TTC549 (cell line): ENCODE data around the gene OBP2A.
"Not testable (repeated sequence)": the region's sequence is repeated elsewhere in the genome, so short reads cannot be mapped to it uniquely, and the experiment has no call there.

Experiments
- FAIRE-seq: peaks from 2 replicates; lab custom pipeline; 2012; peaks lifted over from hg19 to GRCh38; lab: Jason Lieb, UNC

OBP2A gene

DNA sequence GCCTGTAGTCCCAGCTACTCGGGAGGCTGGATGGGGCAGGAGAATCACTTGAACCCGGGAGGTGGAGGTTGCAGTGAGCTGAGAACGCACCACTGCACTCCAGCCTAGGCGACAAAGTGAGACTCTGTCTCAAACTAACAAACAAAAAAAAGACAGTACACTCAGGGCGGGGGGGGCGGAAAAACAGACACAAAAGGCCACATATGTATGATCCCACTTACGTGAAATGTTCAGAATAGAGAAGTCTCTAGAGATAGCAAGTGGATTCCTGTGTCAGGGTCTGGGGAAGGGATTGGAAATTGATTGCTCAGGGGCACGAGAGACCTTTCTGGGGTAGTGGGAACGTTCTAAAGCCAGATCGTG is 33.7 kb upstream of the OBP2A start:
- no peak for FAIRE-seq

DNA sequence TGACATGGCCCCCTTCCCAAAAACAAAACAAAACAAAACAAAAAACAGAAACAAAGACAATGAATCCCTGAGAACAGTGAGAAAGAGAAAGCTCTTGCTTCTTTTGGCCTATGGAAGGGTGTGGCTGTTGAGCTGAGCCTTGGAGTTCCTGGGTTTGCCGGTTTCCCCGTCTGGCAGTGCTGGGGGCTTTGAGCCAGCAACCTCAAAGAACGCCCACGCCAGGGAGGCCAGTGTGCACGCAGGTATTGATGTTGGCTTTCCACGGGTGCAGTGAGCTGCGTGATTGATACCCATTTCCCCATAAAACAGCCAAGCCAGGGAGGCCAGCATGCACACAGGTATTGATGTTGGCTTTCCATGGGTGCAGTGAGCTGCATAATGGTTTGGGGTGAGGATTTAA is 33.0 kb upstream of the OBP2A start:
- FAIRE-seq, result no peak

DNA sequence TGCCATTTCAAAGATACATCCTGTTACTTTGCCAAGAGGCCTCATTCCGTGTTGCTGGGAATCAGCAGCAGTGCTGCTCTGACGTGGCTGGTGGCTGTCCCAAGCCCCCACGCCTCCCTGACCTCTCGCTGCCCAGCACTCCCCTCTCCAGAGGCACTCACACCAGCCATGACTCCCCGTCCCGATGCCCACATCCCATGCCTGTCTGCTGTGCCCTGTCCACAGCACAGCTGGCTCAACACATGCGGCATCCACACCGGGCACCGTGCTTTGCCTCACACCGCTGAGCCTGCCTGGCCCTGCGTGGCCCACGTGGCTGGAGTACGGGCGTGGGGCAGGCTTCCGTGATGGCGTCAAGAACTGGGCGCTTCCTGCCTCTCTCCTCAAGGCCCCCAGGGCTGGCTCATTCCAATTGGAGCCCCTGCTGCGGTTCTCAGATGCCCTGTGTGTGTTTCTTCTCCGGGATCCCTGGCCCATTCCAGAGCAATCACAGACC is 32.5 kb upstream of the OBP2A start:
- FAIRE-seq, result no peak

DNA sequence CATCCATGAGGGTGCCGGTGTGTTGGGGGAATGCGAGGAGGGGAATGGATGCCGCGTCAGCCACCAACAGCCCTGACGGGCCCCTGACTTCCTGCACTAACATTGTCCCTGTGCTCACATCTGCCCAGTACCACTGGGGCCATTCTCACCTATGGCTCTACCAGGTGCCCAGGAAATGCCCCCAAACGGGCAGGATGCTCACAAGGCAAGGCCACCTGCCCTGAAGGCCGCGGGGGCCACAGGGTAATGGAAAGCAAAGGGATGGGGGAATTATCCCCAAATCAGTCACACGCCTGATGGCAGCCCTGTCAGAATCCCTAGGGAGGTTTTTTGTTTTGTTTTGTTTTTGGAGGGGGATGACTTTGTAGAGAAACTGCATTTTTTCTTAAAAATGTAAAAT is 32.0 kb upstream of the OBP2A start:
- FAIRE-seq, result not testable (repeated sequence)

DNA sequence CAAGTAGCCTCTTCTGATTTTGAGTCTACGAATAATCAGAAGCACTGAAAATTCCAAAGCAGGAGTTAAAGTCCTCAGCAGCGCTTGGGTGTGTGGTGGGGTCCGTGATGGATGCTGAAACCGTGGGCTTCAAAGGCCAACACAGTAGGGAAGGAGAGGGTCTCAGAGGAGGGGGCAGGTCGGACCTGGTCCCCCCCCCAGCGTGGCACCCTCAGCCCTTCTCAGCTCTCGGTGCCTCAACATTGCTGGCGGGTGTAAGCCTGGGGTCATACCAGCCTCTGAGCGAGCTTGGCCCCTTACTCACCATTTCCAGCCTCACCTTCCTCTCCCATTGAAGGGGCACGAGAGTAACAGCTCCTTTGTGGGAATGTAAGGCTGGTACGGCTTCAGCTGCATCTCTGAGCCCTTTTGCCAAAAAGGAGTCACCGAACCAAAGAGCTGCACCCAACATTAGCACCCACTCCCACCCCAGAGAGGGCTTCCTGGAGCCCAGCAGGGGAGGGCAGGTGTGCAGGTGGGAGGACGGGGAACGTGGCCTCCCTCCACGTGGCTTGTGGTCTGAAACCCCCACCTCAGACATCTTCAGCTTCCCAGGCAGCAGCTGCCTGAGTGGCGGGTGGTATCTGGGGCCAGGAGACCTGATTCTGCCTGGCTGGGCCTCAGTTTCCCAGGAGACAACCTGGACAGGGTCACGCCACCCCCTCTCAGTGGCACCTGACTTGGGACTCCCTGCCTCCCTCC is 31.4 kb upstream of the OBP2A start:
- no peak for FAIRE-seq

DNA sequence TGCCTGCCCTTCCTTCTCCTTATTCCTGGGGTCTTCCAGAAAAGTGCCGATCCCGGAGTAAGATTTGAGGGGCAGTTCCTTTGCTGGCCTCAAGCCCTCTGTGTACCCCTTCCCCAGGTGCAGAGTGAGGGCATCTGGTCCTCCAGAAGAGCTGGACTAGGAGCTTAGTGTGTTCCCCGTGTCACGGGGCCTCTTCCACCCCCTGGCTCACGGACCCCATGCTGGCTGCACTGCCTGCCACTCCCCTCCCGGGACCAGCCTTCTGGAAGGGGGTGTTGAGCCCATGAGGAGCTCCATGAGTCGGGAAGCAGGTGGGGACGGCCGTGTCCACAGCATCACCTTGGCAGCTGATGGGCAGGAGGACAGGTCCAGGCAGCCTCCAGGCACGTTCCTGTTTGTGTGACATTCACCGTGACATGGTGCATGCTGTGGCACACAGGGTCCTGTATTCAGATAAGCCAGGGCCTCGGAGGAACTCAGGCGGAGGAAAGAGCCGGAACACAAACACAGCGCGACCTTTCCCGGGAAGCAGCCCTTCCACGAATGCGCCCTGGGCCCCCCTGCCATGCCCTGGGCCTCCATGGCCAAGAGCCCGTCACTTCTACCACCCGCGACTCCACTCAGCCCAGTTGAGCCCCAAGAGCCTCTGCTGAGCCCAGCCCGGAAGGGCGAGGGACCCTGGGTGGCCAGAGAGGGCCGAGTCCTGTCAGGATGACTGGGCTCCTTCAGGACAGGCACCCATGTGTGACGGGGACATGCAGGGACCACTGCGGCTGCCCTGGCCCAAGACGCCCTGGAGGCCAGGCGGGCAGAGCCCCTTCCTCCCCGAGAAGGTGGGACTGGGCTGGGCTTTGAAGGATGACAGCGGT is 30.6 kb upstream of the OBP2A start:
- no peak for FAIRE-seq

DNA sequence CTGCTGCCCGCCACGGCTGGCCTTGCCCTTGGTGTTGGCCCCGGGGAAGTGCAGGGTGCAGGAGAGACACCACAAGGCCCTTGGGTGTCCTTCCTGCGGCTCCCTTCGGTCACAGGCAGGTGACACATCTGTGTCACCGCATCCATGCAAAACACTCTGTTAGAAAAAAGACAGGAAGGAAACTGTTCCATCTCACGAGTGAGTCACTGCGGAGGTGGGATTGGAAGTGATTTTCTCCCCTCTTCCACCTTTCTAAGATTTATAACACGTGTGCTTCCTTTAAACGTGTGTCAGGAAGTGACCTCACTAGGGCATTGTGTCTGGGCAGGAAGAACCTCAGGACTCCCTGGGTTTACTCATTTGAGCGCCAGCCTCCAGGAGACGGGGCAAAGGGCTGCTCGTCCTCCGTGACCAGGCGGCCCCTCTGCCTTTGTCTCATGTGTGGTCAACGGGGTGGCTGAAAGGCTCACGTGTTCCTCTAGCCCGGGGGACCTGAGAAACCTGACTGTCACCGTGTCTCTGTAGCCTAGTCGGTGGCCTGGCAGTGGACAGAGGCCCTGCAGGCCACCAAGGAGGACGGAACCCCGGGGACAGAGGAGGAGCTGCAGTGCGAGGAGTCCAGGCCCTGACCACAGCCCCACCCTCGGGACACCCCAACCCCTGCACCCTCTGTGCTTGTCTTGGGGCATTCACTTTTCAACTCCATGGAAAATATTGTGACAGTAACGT is 29.6 kb upstream of the OBP2A start:
- no peak for FAIRE-seq

DNA sequence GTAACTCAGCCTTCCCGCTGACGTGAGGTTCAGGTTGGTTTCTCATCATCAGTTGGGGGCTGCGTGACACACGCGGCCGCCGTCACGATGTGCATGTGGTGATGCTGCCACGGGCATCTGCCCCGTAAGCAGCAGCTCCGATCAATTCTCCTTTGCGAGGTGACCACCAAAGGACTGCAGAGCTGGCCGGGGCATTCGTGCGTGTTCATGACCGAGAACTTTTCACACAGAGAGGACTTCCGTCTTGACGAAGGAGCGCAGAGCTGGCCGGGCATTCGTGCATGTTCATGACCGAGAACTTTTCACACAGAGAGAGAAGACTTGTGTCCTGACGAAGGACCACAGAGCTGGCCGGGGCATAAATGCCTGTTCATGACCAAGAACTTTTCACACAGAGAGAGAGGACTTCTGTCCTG is 28.5 kb upstream of the OBP2A start:
- no peak for FAIRE-seq

DNA sequence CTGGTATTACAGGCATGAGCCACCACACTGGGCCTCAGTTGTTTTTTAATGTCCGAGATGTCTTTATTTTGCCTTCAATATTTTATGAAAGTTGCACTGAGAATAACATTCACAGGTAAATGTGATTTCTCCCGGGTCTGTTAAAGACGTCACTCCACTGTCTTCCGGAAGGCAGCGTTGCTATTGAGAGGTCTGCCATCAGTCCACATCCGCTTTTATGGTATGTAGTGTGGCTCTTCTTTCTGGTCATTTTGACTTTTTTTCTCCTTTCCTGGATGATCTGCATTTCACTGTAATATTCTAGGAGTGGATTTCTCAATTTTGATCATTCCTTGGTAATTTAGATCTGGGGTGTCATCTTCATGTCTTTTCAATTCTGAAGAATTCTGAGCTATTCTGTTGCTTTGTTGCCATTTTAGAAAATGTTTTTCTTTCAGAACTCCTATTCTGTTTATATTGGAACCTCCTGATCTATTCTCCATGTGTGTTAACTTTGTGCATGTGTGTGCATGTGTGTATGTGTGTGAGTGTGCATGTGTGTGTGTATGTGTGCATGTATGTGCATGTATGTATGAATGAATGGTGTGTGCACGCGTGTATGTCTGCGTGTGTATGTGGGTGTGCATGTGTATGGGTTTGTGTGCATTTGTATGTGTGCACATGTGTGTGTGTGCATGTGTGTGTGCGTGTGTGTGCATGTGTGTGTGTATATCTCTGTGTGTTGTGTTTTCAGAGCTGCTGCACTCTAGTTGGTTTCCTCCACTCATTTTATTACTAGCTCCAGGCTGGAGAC is 26.6 kb upstream of the OBP2A start:
- FAIRE-seq, result no peak

DNA sequence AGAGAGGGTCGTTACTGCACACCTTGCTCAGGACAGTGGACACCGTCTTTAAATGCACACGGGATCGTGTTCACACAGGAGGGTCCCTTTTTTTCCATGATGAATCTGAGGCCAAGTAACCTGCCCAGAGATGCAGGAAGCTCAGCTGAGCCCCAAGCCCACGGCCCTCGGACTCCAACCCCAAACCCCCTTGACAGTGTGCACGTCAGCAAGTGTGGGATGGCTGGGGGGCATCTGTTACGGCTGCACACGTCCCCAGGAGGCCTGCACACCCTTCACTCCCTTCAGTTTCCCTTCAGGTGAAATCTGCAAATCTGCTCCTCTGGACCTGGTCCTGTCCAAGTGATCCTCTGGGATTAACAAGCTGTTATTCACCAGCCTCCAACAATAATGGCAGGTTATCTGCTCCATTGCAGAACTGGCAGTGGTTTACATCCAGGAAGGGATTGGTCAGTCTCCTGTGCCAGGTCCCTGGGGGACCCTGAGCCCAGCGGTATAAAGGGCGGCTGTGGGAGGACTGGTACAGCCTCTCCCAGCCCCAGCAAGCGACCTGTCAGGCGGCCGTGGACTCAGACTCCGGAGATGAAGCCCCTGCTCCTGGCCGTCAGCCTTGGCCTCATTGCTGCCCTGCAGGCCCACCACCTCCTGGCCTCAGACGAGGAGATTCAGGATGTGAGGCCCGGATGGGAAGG is 24.9 kb upstream of the OBP2A start, which contains the start of gene LCN1:
Gene LCN1, plus strand, starts transcription at position 525 of the 692 bp plus-strand sequence. Its CDS starts 58 bp downstream, at position 583.
- FAIRE-seq, result no peak

DNA sequence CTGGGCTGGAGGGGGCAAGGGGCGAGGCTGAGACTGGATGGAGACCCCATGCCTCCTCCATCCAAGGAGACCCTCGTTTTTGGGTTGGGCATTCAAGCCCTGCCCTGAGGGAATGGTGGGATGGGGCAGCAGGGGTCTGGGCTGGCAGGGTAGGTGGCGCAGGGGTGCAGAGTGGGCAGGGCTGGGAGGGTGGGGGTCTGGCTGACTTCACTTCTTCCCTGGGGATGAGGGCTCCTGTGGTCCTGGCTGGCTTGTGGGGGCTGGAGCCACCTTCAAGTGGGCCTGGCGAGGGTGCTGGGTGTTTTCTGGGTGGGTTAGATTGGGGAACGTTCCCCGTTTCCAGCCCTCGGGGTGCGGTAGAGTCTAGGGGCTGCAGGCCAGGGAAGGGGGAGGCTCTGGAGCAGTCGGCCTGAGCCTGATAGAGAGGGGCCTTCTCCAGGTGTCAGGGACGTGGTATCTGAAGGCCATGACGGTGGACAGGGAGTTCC is 24.3 kb upstream of the OBP2A start:
- no peak for FAIRE-seq

DNA sequence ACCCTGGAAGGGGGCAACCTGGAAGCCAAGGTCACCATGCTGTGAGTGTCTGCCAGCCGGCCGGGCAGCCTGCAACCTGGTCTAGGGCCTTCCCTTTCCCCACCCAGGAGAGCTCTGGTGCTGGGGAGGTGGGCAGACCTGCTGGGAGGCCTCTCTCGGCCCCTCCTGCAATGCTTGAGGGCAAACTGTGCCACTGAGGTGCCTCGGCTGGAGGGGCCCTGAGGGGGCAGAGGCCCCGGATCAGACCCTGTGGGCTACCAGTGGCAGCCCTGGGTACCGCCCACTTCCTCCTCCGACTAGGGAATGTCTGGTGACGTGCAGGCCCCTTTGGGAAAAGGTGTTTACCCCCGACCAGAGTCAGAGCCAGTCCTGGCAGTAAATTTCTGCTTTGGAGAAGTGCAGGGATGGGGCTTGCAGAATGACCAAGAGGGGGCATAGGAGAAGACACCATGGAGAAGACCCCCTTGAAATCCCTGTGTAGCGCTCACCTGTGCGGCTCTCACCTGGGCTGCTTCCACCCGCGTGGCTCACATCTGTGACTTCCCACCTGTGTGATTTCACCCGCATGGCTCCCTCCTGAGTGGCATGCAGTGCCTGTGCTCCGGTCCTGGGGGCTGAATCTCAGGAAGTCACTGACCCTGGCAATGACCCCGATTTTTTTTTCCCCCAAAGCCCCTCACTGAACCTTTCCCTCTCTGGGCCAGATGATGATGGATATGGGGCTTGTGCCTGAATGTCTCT is 23.6 kb upstream of the OBP2A start:
- no peak for FAIRE-seq

DNA sequence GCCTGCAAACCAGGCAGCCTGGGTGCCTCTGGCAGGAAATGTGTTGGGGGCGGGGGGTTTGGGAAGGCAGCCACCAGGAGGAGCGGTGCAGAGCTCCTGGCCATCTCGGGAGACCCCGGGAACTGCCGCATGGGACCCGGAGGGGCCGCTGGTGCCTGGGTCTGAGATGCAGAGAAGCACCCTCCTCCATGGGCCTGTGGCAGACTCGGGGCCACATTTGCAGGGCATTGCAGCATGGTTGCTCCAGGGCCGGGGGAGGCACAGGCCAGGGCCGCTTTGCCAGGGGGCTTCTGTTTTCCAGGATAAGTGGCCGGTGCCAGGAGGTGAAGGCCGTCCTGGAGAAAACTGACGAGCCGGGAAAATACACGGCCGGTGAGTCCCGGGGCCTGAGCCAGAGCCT is 23.0 kb upstream of the OBP2A start:
- no peak for FAIRE-seq

DNA sequence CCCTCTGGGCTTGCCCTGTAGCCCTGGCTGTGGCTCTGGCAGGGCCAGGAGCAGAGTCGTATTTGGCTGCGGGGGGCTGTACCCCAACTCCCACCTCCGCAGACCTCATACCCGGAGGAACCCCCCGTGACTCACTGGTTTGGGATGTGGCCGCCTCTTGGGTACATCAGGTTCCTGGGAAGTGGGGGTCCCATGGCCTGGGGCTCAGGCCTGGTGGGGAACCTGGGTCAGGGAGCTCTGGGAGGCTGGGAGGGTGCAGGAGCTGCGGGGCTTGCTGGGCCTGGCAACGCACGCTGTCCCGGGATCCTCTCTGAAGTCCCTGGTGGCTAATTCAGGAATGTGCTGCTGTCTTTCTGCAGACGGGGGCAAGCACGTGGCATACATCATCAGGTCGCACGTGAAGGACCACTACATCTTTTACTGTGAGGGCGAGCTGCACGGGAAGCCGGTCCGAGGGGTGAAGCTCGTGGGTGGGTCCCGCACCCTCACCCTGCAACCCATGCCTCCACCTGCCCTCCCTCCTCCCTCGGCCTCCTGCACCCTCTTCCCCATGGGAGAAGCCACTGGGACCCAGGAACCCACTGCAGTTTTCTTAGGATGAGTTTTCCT is 22.3 kb upstream of the OBP2A start:
- FAIRE-seq, result no peak

DNA sequence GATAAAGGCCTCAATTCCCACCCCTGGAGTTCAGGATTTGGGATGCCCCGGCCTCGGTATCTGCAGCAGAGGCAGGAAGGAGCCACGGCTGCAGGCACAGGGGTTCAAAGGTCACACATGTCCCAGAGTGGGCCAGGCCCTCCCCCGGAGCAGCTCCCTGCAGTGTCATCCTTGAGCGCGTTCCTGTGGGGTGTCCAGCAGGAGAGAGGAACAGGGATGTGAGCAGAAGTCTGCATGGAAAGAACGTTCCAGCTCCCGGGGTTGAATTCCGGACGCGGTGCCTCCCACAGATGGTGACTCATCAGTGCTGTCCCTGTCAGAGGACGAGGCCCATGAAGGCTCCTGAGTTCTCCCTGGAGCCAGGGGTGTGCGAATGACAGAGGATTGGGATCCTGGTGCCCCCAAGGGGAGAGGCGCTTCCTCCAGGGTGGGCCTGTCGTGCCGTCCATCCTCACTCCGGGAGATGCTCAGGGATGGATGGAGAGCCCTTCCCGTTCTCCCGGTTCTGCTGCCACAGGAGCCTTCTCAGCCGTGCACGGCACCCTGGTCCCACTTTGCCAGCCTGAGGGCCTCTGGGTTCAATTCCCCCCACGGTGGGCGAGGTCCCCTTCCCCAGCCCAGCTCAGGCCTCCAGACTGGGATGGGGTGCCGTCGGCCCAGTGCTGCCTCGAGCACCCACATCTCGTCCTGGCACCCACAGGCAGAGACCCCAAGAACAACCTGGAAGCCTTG is 21.6 kb upstream of the OBP2A start:
- FAIRE-seq, result no peak

DNA sequence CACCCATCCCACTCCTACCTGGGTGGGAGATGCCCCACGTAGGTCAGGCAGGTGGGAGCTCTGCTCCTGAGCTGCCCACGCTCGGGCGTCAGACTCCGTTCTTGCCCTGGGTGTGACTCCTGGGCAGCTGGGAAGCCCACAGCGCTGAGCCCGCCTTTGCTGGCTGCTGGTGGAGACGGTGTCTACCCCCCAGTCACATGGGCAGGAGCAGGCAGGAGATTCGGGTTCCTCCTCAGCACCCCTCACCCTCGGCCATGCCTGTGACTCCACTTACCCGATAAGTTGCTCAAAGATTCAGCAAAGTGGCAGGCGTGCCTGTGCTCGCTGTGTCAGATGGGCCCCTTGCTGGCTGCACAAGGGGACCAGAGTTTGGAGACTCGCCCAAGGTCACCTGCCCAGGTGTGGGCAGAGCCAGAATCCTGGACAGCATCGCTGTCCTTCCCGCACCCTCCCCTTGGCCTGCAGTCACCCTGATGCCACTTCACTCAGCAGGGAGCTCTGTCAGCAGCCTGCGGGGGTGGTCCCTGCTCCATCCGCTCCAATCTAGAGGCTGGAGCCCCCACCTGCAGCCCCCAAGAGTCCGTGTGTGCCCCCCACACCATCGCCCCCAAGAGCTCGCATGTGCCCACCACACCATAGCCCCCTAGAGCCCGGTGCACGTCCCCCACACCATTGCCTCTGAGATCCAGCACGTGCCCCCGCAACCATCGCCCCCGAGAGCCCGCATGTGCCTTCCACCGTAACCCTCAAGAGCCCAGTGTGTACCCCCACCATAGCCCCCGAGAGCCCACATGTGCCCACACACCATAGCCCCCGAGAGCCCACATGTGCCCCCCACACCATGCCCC is 20.5 kb upstream of the OBP2A start:
- FAIRE-seq, result no peak

DNA sequence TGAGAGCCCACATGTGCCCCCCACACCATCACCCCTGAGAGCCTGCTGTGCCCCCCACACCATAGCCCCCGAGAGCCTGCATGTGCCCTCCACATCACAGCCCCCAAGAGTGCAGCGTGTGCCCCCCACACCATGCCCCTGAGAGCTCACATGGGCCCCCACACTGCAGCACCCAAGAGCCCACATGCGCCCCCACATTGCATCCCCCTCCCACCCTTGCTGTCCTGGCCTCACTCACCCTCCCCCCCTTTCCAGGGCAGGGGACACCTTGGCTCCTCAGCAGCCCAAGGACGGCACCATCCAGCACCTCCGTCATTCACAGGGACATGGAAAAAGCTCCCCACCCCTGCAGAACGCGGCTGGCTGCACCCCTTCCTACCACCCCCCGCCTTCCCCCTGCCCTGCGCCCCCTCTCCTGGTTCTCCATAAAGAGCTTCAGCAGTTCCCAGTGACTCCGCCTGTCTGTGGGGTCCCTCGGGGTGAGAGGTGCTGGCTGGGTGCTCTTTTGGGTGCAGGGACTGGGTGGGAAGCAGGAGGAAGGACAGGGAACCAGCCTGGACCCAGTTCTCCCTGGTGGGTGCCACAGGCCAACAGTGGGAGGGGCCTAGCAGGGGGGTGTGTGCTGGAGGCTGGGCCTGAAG is 19.7 kb upstream of the OBP2A start:
- no peak for FAIRE-seq
